Lower leg skin (tissue), 3 donors: ENCODE results near the gene RUNX1.

Experiments
- POLR2A ChIP-seq, 2 donors: fragments of 450-650 bp; IDR thresholded peaks; one replicate each; pipeline ENCODE4 v1.6.1; 2016 to 2017; ENCODE audit warnings: antibody characterized with exemption in 2 of 2, mild to moderate bottlenecking in 1 of 2, moderate library complexity in 1 of 2
- TF ChIP-seq, protein P1 (sequence below), 3 donors: fragments of 450-650 bp; IDR thresholded peaks; one replicate each; pipeline ENCODE4 v1.5.1; 2016; ENCODE audit warnings: antibody characterized with exemption in 3 of 3, mild to moderate bottlenecking in 3 of 3, moderate library complexity in 2 of 3

DNA sequence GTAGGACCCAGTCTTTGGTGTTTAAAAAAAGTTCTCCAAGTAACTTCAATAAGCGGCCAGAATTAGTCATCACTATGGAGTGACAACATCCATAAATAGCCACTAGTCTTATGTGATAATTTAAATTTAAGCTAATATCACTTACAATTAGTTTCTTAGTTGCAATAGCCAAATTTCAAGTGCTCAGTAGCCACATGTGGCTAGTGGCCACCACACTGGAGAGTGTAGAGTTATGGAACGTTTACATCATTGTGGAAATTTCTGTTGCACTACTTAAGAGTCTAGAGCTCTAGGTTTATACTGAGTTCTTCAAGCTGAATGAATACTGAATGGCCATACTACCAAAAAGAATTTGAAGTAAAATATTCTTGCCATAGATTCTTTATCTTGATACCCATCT, 121.1 kb downstream of the RUNX1 start:
- TF ChIP-seq, protein P1, sequence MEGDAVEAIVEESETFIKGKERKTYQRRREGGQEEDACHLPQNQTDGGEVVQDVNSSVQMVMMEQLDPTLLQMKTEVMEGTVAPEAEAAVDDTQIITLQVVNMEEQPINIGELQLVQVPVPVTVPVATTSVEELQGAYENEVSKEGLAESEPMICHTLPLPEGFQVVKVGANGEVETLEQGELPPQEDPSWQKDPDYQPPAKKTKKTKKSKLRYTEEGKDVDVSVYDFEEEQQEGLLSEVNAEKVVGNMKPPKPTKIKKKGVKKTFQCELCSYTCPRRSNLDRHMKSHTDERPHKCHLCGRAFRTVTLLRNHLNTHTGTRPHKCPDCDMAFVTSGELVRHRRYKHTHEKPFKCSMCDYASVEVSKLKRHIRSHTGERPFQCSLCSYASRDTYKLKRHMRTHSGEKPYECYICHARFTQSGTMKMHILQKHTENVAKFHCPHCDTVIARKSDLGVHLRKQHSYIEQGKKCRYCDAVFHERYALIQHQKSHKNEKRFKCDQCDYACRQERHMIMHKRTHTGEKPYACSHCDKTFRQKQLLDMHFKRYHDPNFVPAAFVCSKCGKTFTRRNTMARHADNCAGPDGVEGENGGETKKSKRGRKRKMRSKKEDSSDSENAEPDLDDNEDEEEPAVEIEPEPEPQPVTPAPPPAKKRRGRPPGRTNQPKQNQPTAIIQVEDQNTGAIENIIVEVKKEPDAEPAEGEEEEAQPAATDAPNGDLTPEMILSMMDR (IDR thresholded peaks at IDR 0.05) = no peak
- TF ChIP-seq POLR2A (IDR thresholded peaks at IDR 0.05) = no peak
